Stimulated activated CD4-positive, alpha-beta T cell treated with anti-CD3 and anti-CD28 coated beads, Interleukin-1b, Interleukin-23, amount 100 ng/mL, for 1 hour (primary cell): ENCODE data around the gene PDS5B.

Source experiments
- DNase-seq, 2 donors: peaks; one replicate each; pipeline ENCODE4 v3.0.0-alpha.2; 2020; ENCODE audit warnings: low read depth in 2 of 2

PDS5B gene

DNA sequence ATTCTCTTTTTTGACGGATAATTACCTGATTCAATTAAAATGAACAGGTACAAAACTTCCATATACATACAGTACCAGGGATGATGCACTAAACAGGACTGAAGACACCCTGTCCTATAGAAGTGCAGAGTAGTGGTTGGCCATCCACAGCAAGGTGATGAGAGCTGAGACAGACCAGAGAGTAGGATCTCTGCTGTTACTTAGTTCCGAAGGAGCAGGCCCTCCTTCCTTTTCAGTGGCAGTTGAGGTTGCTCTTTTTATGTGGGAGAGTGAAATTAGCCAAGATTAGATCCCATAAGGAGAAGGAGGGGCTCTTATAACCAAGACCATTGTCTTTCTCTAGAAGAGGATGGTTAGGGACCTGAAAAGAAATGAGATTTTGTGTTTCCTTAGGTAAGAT is 4.0 kb downstream of the PDS5B start:
- DNase-seq: no peak

GRCh38 chr13:32592082-32592481 is 5.8 kb downstream of the PDS5B start:
- no peak for DNase-seq

GRCh38 chr13:32594157-32594738 is 8.0 kb downstream of the PDS5B start:
- no peak for DNase-seq

GRCh38 chr13:32595306-32595705 is 9.1 kb downstream of the PDS5B start:
- DNase-seq: no peak

DNA sequence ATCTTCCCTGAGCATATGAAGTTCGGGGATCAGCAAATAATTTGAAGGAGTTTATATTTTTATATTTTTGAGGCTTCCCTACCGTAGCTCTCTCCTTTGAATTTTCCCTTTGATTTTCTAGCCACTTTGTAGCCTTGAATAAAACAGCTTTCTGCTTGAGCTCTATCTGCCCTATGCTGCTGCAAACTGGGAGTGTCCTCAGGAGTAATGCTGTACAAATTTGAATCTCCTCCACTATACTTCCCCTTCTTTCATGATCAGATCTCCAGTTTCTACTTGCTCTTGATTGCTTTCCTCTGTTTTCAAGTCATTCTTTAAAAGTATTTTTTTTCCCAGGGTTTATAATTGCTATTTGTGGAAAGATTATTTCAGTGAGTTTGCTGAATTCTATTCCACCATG is 14.6 kb downstream of the PDS5B start:
- DNase-seq: no peak

GRCh38 chr13:32609428-32609827 is 23.2 kb downstream of the PDS5B start:
- no peak for DNase-seq

DNA sequence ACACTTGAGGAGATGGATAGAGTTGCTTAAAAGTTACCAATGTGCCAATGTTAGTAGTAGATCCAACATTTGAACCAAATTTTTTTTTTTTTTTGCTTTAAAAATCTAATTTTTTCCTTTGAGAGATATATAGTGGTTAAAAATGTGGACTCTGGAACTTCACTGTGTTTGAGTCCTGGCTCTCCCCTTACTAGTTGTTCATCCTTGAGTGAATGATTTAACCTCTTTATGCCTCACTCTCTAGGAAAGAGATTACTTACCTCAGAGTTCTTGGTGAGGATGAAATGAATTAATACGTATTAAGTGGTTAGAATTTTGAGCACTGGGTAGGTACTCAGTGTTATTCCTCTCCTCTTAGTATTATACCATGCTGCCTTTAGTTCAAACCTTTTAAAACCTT is 24.3 kb downstream of the PDS5B start:
- DNase-seq: no peak

- no peak for DNase-seq
Observed at GRCh38 chr13:32610977-32611376, 24.7 kb downstream of the PDS5B start.

GRCh38 chr13:32616883-32617511 is 30.7 kb downstream of the PDS5B start:
- DNase-seq: no peak

GRCh38 chr13:32622827-32623226 is 36.6 kb downstream of the PDS5B start:
- DNase-seq: no peak

DNA sequence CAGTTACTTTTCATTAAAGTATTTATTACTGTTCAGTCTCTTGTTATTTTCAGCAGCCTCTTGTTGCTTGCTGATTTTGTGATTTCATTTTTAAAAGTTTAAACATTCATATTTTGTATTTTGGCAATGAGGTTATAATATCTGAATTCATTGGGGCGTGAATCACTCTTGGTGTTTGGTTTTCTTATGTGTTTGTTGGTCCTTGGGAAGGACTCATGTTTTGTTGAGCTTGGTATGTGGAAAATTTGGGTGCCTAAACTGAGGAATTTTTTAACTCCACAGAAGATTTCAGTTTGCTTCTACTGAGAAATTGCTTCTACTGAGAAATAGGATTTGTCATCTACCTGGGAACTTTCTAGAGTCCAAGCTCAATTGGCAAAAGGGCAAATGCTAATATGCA is 38.2 kb downstream of the PDS5B start:
- no peak for DNase-seq

GRCh38 chr13:32627793-32628192 is 41.5 kb downstream of the PDS5B start:
- DNase-seq: no peak

GRCh38 chr13:32629313-32629712 is 43.1 kb downstream of the PDS5B start:
- DNase-seq: no peak

DNA sequence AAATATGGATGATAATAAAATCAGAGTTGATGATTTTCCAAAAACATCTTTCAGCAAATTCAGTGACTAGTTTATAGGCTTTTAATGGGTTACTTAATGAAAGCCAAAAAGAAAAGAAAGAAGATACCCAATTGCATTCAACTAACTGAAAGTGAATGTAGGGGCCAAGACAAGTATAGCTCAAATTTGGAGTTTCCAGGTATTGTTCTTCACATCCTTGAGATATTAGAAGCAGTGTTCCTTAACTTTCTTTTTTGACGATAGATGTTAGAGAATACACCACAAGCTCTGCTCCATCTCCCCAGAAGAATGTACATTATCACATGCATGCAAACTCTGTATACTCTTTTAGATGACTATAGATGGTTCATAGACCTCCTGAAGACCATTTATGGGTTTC is 43.6 kb downstream of the PDS5B start:
- DNase-seq: no peak

GRCh38 chr13:32632343-32632909 is 46.2 kb downstream of the PDS5B start:
- DNase-seq: no peak

GRCh38 chr13:32636711-32637110 is 50.5 kb downstream of the PDS5B start:
- no peak for DNase-seq

DNA sequence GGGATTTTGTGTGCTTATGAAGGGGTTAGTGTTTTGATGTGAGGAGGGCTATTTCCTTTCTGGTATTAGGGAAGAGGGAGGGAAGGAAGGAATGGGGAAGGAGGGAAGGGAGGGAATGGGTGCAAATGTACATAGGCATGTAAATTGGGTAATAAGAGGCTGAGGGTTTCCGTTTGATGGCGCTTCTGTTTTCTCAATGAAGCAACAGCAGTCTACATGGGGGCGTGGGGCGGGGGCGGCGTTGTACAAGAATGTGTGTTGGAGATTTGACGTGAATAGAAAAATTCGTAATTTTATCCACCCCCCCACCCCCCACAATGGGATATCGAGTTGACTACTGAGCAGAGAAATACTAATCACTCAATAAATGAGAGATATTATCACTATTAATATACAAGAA is 52.5 kb downstream of the PDS5B start:
- no peak for DNase-seq

- no peak for DNase-seq
Observed at GRCh38 chr13:32639502-32640105, 53.4 kb downstream of the PDS5B start.

- DNase-seq: no peak
Observed at GRCh38 chr13:32642316-32642715, 56.1 kb downstream of the PDS5B start.

DNA sequence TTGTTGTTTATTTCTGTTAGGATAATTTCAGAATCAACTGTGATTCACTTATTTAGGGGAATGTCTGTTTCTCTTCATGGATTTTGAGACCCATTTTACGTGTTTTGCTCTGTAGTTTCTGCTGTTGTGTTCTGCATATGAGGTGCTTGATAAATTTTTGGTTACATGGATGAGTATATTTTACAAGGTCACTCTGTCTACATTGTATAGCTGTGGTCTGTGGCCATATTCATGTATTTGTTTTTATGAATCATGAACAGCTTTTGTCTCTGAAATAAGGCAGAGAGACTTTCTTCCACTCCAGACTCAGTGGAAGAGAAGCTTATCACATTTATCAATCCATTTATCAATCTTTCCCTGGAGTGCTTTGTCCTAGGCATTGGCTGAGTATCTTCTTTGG is 56.6 kb downstream of the PDS5B start:
- no peak for DNase-seq

DNA sequence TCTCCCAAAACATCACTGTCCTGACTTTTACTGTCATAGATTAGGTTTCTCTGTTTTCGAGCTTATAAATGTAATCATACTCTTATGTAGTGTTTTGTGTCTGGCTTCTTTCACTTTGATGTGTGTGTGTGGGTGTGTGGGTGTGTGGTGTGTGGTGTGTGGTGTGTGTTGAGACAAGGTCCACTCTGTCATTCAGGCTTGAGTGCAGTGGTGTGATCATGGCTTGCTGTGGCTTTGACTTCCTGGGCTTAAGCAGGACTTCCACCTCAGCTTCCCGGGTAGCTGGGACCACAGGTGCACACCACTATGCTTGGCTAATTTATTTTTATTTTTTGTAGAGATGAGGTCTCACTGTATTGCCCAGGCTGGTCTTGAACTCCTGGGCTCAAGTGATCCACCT is 59.6 kb downstream of the PDS5B start:
- DNase-seq: no peak

GRCh38 chr13:32647926-32648325 is 61.7 kb downstream of the PDS5B start:
- no peak for DNase-seq

DNA sequence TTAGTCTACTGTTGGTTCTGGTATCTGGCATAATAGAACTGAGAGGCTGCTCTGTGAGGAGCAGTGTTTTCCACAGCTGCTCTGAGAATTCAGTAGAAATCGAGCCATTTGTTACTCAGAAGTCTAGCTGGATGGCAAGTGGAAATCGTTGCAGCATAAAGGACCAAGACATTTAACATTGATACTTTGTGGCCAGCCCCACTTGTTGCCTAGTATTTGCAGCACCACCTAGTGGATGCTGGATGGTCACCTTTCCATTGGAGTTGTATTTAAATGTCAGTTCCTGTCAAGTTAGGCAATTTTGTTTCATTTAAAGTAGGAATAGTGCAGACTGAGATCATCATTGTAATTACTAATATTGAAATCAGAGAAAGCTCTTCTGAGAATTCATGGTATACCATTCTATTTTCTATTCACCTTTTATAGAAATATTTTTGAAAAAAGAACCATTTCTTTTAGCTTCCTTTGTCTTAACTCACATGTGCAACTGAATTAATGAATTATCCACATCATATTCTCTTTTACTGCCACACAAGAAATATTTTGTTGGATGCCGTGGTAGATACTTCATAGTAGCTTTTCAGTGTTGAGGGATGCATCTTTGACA is 64.6 kb downstream of the PDS5B start:
- DNase-seq: peak; percentile 11 to 16
